GM12878 (cell line): ENCODE measurements around the gene OTUB1. TPM values are rescaled to one million over a fixed set of nuclear protein-coding genes. Genes with fewer than 3 reads are reported as not detected.

ENCODE experiments used
- ATAC-seq: fragments of 200-7000 bp; cut with Tn5 transposase; 3 replicates; pipeline ENCODE4 v1.9.1; 2020; ENCODE audit warnings: mild to moderate bottlenecking, moderate library complexity
- BruUV-seq: library from RNA; stranded (reverse); fragments of 400-500 nt; replicated peaks from 2 replicates; lab custom pipeline; 2021; lab: Mats Ljungman, UMichigan
- CTCF ChIA-PET: fragments of 300-600 bp; sonication (Branson Sonifier 250); formaldehyde crosslinking; extraction: SDS; loops from one replicate; lab custom pipeline; 2021; ENCODE audit warnings: inconsistent platforms; lab: Yijun Ruan, JAX
- POLR2A ChIA-PET: fragments of 350-600 bp; formaldehyde crosslinking; extraction: SDS; loops from one replicate; lab custom pipeline; 2021; ENCODE audit warnings: inconsistent platforms; lab: Charles Lee
- RAD21 ChIA-PET: fragments of 300-600 bp; sonication (Branson Sonifier 250); formaldehyde crosslinking; loops from one replicate; lab custom pipeline; 2023; ENCODE audit warnings: antibody characterized with exemption; ENCODE audit not compliant: unreplicated experiment; lab: Charles Lee
- SMC1A ChIA-PET: fragments of 300-600 bp; sonication (Branson Sonifier 250); formaldehyde crosslinking; loops from one replicate; lab custom pipeline; 2023; ENCODE audit not compliant: unreplicated experiment, uncharacterized antibody; lab: Charles Lee
- DNase-seq: peaks from one replicate; pipeline ENCODE4 v3.0.0-alpha.2; 2011; ENCODE audit warnings: low read depth, low spot score
- FAIRE-seq: peaks from 3 replicates; lab custom pipeline; 2011; peaks lifted over from hg19 to GRCh38; lab: Jason Lieb, UNC
- H2AFZ ChIP-seq: 2 replicates; pipeline ENCODE4 v1.6.0; 2011; ENCODE audit warnings: low read depth, low read length, control low read depth; ENCODE audit not compliant: control insufficient read depth
- H3K27ac ChIP-seq: 2 replicates; pipeline ENCODE4 v1.5.1; 2011; ENCODE audit warnings: control low read depth; ENCODE audit not compliant: control insufficient read depth, insufficient read depth
- H3K27me3 ChIP-seq, 2 experiments: replicated peaks in 1 of 2; 2 replicates each; pipeline versions ENCODE4 v1.6.0 to v1.6.1; 2011; ENCODE audit warnings: low read length in 1 of 2; ENCODE audit not compliant: control insufficient read depth in 2 of 2, insufficient read depth in 2 of 2
- H3K36me3 ChIP-seq, 2 experiments: 2 replicates each; pipeline ENCODE4 v1.5.1; 2011; ENCODE audit warnings: low read length in 1 of 2; ENCODE audit not compliant: control insufficient read depth in 2 of 2, insufficient read depth in 2 of 2
- H3K4me1 ChIP-seq: 2 replicates; pipeline ENCODE4 v1.6.1; 2011; ENCODE audit warnings: mild to moderate bottlenecking, low read length, moderate library complexity, mixed read lengths; ENCODE audit not compliant: control insufficient read depth, insufficient read depth
- H3K4me2 ChIP-seq: 2 replicates; pipeline ENCODE4 v1.6.0; 2011; ENCODE audit warnings: control low read depth; ENCODE audit not compliant: control insufficient read depth, insufficient read depth
- H3K4me3 ChIP-seq: fragments of 200-600 bp; sonication (generic); 2 replicates; pipeline ENCODE4 v1.5.1; 2016
- H3K79me2 ChIP-seq: 2 replicates; pipeline ENCODE4 v1.6.0; 2011; ENCODE audit warnings: low read length; ENCODE audit not compliant: control insufficient read depth, insufficient read depth
- H3K9ac ChIP-seq: 2 replicates; pipeline ENCODE4 v1.8.0; 2011; ENCODE audit warnings: low read length, control low read depth, mixed read lengths; ENCODE audit not compliant: control insufficient read depth, insufficient read depth
- H3K9me3 ChIP-seq: replicated peaks from 3 replicates; pipeline ENCODE4 v1.5.1; 2011; ENCODE audit warnings: mild to moderate bottlenecking, low read length; ENCODE audit not compliant: control insufficient read depth, insufficient read depth
- H4K20me1 ChIP-seq: 2 replicates; pipeline ENCODE4 v1.6.0; 2011; ENCODE audit not compliant: control insufficient read depth, insufficient read depth
- BCL11A ChIP-seq: IDR thresholded peaks from 2 replicates; pipeline ENCODE4 v1.6.1; 2011; ENCODE audit warnings: low read depth, low read length
- EED ChIP-seq: sonication (generic); IDR thresholded peaks from 2 replicates; pipeline ENCODE4 v1.6.1; 2016; ENCODE audit warnings: antibody characterized with exemption, low read depth
- EP300 ChIP-seq, 2 experiments: fragments of 150-350 bp in 1 of 2; IDR thresholded peaks; 2 replicates each; pipeline ENCODE4 v1.6.1; 2011 to 2012; ENCODE audit warnings: low read depth in 2 of 2, low read length in 2 of 2, borderline replicate concordance in 1 of 2, improper control_type of control experiment in 1 of 2, inconsistent platforms in 1 of 2; ENCODE audit not compliant: control insufficient read depth in 1 of 2
- NBN ChIP-seq: fragments of 450-650 bp; IDR thresholded peaks from 2 replicates; pipeline ENCODE4 v1.6.1; 2016
- SIN3A ChIP-seq: IDR thresholded peaks from 2 replicates; pipeline ENCODE4 v1.6.1; 2012; ENCODE audit warnings: low read depth, low read length, improper control_type of control experiment
- ZZZ3 ChIP-seq: IDR thresholded peaks from 2 replicates; pipeline ENCODE4 v1.6.1; 2011; ENCODE audit warnings: low read depth; ENCODE audit not compliant: control insufficient read depth, insufficient read length
- WGBS: methylation state at CpG from one replicate; pipeline ENCODE4 v1.1.6; 2016; ENCODE audit warnings: low lambda C conversion rate; ENCODE audit not compliant: insufficient replicate concordance, insufficient coverage; ENCODE audit errors: missing lambda C conversion rate; 5-methylcytosine and 5-hydroxymethylcytosine counted together
- in situ Hi-C: fragments of 300-500 bp; cut with MboI; formaldehyde crosslinking; loops from 9 replicates; pipeline ENCODE4 v1.14.3; 2018; ENCODE audit warnings: mixed read lengths
- intact Hi-C: fragments of 100-400 bp; cut with micrococcal nuclease; formaldehyde crosslinking; loops from one replicate; pipeline ENCODE4 v1.14.2; 2022; ENCODE audit not compliant: unreplicated experiment
- polyA plus RNA-seq, 11 experiments: library from polyadenylated mRNA; depleted of rRNA in 4 of 11; unstranded in 6 of 11; stranded (reverse) in 5 of 11; fragments of >200 nt; fragmentation: Nextera tagmentation in 4 of 11; fragmentation: Illumina TruSeq in 1 of 11; extraction: Ambion mirVana in 4 of 11; extraction: Trizol in 1 of 11; gene quantifications; 1 replicate in 1 of 11; 2 replicates in 10 of 11; pipeline versions ENCODE4 v1.2.1 to v1.2.3, GENCODE V29; 2011 to 2016; ENCODE audit warnings: inconsistent platforms in 2 of 11, missing spikeins in 2 of 11, low read depth in 1 of 11
- total RNA-seq, 4 experiments: library from RNA; depleted of rRNA in 3 of 4; stranded (reverse); fragments of >200 nt in 3 of 4; fragmentation: Illumina TruSeq in 1 of 4; extraction: Trizol in 1 of 4; gene quantifications; 2 replicates each; pipeline versions ENCODE4 v1.2.1 to v1.2.3, GENCODE V29; 2013 to 2021

OTUB1 gene
- total and polyA plus RNA-seq, 10 of the 15 experiments (the other 5 are each of a cell fraction or from before 2014, with no cell fraction given) = 49.6 to 225 (median 131) TPM

DNA sequence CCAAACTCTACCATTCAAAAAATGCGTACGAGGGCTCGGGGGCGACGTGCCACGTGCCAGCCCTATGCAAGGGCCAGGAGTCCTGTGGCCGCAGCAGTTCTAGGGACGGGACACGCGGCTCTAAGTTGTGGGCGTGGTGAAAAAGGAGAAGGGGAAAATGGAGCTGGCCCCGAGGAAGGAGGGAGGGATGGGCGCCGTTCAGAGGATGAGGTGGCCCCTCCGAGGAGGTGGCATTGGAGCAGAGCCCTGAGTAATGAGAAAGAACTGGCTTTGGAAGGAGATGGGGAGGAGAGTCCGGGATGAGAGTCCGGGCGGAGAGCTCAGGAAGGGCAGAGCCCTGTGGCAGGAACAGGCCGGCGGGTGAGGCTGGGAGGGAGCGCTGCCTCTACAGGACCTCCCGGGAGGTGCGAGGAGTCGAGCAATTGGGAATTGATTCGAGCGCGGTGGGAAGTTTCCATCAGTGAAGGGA, 21.0 kb downstream of the OTUB1 start:
- ChIA-PET CTCF (no interaction called here), RAD21 (no interaction called here), SMC1A (no interaction called here), POLR2A (no interaction called here)
- no peak; the same call in 2 of the 3 replicates for ATAC-seq
- BruUV-seq = no TSS peak
- 19% methylated on average over 27 of the region's 27 CpGs for WGBS
- Histone ChIP-seq H2AFZ (no peak overlapping the region), H4K20me1 (no peaks in the 10 kb centered on the region; the same call in 1 of the 2 replicates), H3K36me3 (no peaks in the 10 kb centered on the region), H3K4me2 (no peak overlapping the region), H3K27ac (no peak overlapping the region), H3K79me2 (no peaks in the 10 kb centered on the region), H3K9me3 (peaks cover 3% of the 10 kb centered on the region; the same call in 2 of the 3 replicates), H3K27me3 (no peaks in the 10 kb centered on the region; a peak in 3 of 4 replicates), H3K4me3 (no peak overlapping the region), H3K4me1 (no peaks in the 10 kb centered on the region), H3K9ac (no peak overlapping the region)
- TF ChIP-seq BCL11A (no peak), EED (no peak), ZZZ3 (no peak), EP300 (IDR thresholded peaks at IDR 0.05; ENCODE audit: borderline replicate concordance in 1 of 2, control insufficient read depth in 1 of 2, low read depth in 2 of 2, low read length in 2 of 2) (no peak)
- FAIRE-seq = no peak
- intact Hi-C loops (no loop called here), in situ Hi-C loops (no loop called here)
- DNase-seq = no peak

- no peak for TF ChIP-seq EP300 (IDR thresholded peaks at IDR 0.05; ENCODE audit: borderline replicate concordance in 1 of 2, control insufficient read depth in 1 of 2, low read depth in 2 of 2, low read length in 2 of 2)
- no peak for TF ChIP-seq NBN
- TF ChIP-seq SIN3A = no peak
- ChIA-PET RAD21 (no interaction called here), POLR2A (no interaction called here), CTCF (no interaction called here), SMC1A (no interaction called here)
- Histone ChIP-seq H3K4me2 (no peak overlapping the region), H4K20me1 (no peaks in the 10 kb centered on the region; the same call in 1 of the 2 replicates), H3K9ac (no peak overlapping the region), H3K27ac (no peak overlapping the region), H3K36me3 (no peaks in the 10 kb centered on the region), H3K27me3 (no peaks in the 10 kb centered on the region; a peak in 3 of 4 replicates), H3K4me3 (no peak overlapping the region), H3K9me3 (peaks cover 3% of the 10 kb centered on the region; the same call in 2 of the 3 replicates), H2AFZ (no peak overlapping the region), H3K4me1 (no peaks in the 10 kb centered on the region), H3K79me2 (no peaks in the 10 kb centered on the region)
- ATAC-seq = peak; percentile 61
- no peak for FAIRE-seq
- BruUV-seq = no TSS peak
- in situ Hi-C loops = no loop called here
- intact Hi-C loops = no loop called here
- no peak for DNase-seq
- WGBS = 33% methylated on average over 40 of the region's 40 CpGs
Measured at GRCh38 chr11:64007629-64008282, 21.5 kb downstream of the OTUB1 start.
